GM19023 (cell line): Measurements from ENCODE around the gene EFNA5.
A peak's percentile ranks its signal among the peaks of the same experiment; 100 is the strongest.

ENCODE experiments used
- ATAC-seq: cut with Tn5 transposase; IDR thresholded peaks from one replicate; pipeline ENCODE4 v1.9.1; 2021; ENCODE audit warnings: mild to moderate bottlenecking, moderate library complexity; ENCODE audit not compliant: unreplicated experiment

Gene EFNA5

GRCh38 chr5:107404595-107405374 is 266.0 kb downstream of the EFNA5 start:
- no peak for ATAC-seq

GRCh38 chr5:107403228-107403953 is 267.3 kb downstream of the EFNA5 start:
- ATAC-seq, result no peak

GRCh38 chr5:107402434-107403227 is 268.1 kb downstream of the EFNA5 start:
- no peak for ATAC-seq

GRCh38 chr5:107401470-107402122 is 269.1 kb downstream of the EFNA5 start:
- no peak for ATAC-seq

- ATAC-seq, result no peak
Observed at GRCh38 chr5:107400328-107400727, 270.4 kb downstream of the EFNA5 start.

- ATAC-seq, result no peak
Observed at GRCh38 chr5:107398703-107399102, 272.0 kb downstream of the EFNA5 start.

GRCh38 chr5:107396351-107396690 is 274.4 kb downstream of the EFNA5 start:
- ATAC-seq, result peak; percentile 60

GRCh38 chr5:107395632-107396350 is 274.9 kb downstream of the EFNA5 start:
- peak; percentile 77 for ATAC-seq

GRCh38 chr5:107393851-107394250 is 276.9 kb downstream of the EFNA5 start:
- ATAC-seq, result no peak

GRCh38 chr5:107391787-107392186 is 278.9 kb downstream of the EFNA5 start:
- no peak for ATAC-seq

- no peak for ATAC-seq
Observed at GRCh38 chr5:107389775-107390148, 281.0 kb downstream of the EFNA5 start.

GRCh38 chr5:107389130-107389774 is 281.5 kb downstream of the EFNA5 start:
- ATAC-seq, result peak; percentile 77

- peak; percentile 46 for ATAC-seq
Observed at GRCh38 chr5:107388141-107388861, 282.4 kb downstream of the EFNA5 start.

GRCh38 chr5:107387526-107388140 is 283.1 kb downstream of the EFNA5 start:
- ATAC-seq, result no peak

GRCh38 chr5:107385708-107386107 is 285.0 kb downstream of the EFNA5 start:
- ATAC-seq, result no peak

GRCh38 chr5:107384256-107384655 is 286.5 kb downstream of the EFNA5 start:
- no peak for ATAC-seq

GRCh38 chr5:107383414-107383813 is 287.3 kb downstream of the EFNA5 start:
- ATAC-seq, result no peak

- no peak for ATAC-seq
Observed at GRCh38 chr5:107381189-107381856, 289.4 kb downstream of the EFNA5 start.
